CD4-positive, alpha-beta T cell treated with Interleukin-4 for 4 hours (primary cell): ENCODE measurements around the gene COL11A1.
"Not testable (repeated sequence)": the region's sequence is repeated elsewhere in the genome, so short reads cannot be mapped to it uniquely, and the experiment has no call there.

ENCODE experiments used
- DNase-seq: peaks from one replicate; pipeline ENCODE4 v3.0.0-alpha.2; 2020

The COL11A1 gene

GRCh38 chr1:103075316-103076000, 32.9 kb downstream of the COL11A1 start:
- no peak for DNase-seq

GRCh38 chr1:103074224-103074623, 34.1 kb downstream of the COL11A1 start:
- DNase-seq, result no peak

GRCh38 chr1:103069201-103069600, 39.1 kb downstream of the COL11A1 start:
- no peak for DNase-seq

- no peak for DNase-seq
These were observed 44.4 kb downstream of the COL11A1 start for GRCh38 chr1:103063921-103064320.

GRCh38 chr1:103058391-103058790, 49.9 kb downstream of the COL11A1 start:
- no peak for DNase-seq

- DNase-seq, result no peak
These were observed 51.9 kb downstream of the COL11A1 start for GRCh38 chr1:103056423-103056822.

GRCh38 chr1:103028110-103028509, 80.2 kb downstream of the COL11A1 start:
- not testable (repeated sequence) for DNase-seq

- DNase-seq, result no peak
These were observed 82.4 kb downstream of the COL11A1 start for GRCh38 chr1:103025858-103026409.

- no peak for DNase-seq
These were observed 84.3 kb downstream of the COL11A1 start for GRCh38 chr1:103024051-103024450.

- no peak for DNase-seq
These were observed 106.3 kb downstream of the COL11A1 start for GRCh38 chr1:103002005-103002404.

- no peak for DNase-seq
These were observed 129.4 kb downstream of the COL11A1 start for GRCh38 chr1:102978874-102979273.

GRCh38 chr1:102977292-102977691, 131.0 kb downstream of the COL11A1 start:
- no peak for DNase-seq

GRCh38 chr1:102970496-102971078, 137.7 kb downstream of the COL11A1 start:
- DNase-seq, result no peak

- DNase-seq, result no peak
These were observed 140.5 kb downstream of the COL11A1 start for GRCh38 chr1:102967786-102968185.

- DNase-seq, result no peak
These were observed 146.8 kb downstream of the COL11A1 start for GRCh38 chr1:102961549-102961948.

GRCh38 chr1:102954576-102954975, 153.7 kb downstream of the COL11A1 start:
- DNase-seq, result no peak

- DNase-seq, result no peak
These were observed 155.9 kb downstream of the COL11A1 start for GRCh38 chr1:102952400-102952799.

GRCh38 chr1:102942324-102942723, 166.0 kb downstream of the COL11A1 start:
- no peak for DNase-seq

GRCh38 chr1:102941366-102941947, 166.9 kb downstream of the COL11A1 start:
- no peak for DNase-seq

- DNase-seq, result no peak
These were observed 170.9 kb downstream of the COL11A1 start for GRCh38 chr1:102937401-102937800.

GRCh38 chr1:102933362-102933761, 175.0 kb downstream of the COL11A1 start:
- not testable (repeated sequence) for DNase-seq

- no peak for DNase-seq
These were observed 188.7 kb downstream of the COL11A1 start for GRCh38 chr1:102919659-102920058.

GRCh38 chr1:102901996-102902395, 206.3 kb downstream of the COL11A1 start:
- DNase-seq, result no peak

GRCh38 chr1:102899935-102900334, 208.4 kb downstream of the COL11A1 start:
- DNase-seq, result no peak
